ENCODE results near the gene ITGAX. TPM values are rescaled to one million over a fixed set of nuclear protein-coding genes. Genes with fewer than 3 reads are reported as not detected.
A peak's percentile ranks its signal among the peaks of the same experiment; 100 is the strongest.
"Not testable (repeated sequence)": the region's sequence is repeated elsewhere in the genome, so short reads cannot be mapped to it uniquely, and the experiment has no call there.

The ITGAX gene
- total RNA-seq (48.0 and 51.7 TPM in 2 replicates), polyA plus RNA-seq (39.2 and 78.8 TPM in 2 replicates), polyA minus RNA-seq (24.6 and 28.4 TPM in 2 replicates)
- 13.6 TPM for total RNA-seq (2013)

GRCh38 chr16:31354394-31355291 is at the start of gene ITGAX:
Gene ITGAX, plus strand, starts transcription at chr16:31355176. Its CDS starts 79 bp downstream, at chr16:31355255.
- Histone ChIP-seq H3K27me3 (replicated peaks in 1 of 4; ENCODE audit: control extremely low read depth in 1 of 4, control insufficient read depth in 3 of 4, insufficient read depth in 4 of 4, low read length in 3 of 4) (no peaks in the 10 kb centered on the region), H3K9ac (ENCODE audit: low read length) (peak within 1 kb of the TSS; percentile 52), H3K79me2 (ENCODE audit: control insufficient read depth, insufficient read depth, low read length) (peaks cover 2% of the 10 kb centered on the region), H3K4me3 (ENCODE audit: control extremely low read depth in 1 of 5, extremely low read depth in 1 of 5, insufficient read depth in 1 of 5, low read depth in 2 of 5, low read length in 4 of 5) (peak within 1 kb of the TSS; percentile 21 to 57 (median 40)), H3K9me3 (ENCODE audit: control extremely low read depth in 1 of 3, control insufficient read depth in 2 of 3, insufficient read depth in 1 of 3, low read length in 2 of 3) (no peaks in the 10 kb centered on the region), H2AFZ (ENCODE audit: insufficient read depth, low read depth, low read length, poor library complexity, severe bottlenecking) (peak within 1 kb of the TSS; percentile 55), H4K20me1 (ENCODE audit: control insufficient read depth, insufficient read depth, low read length, poor library complexity, severe bottlenecking) (no peaks in the 10 kb centered on the region), H3K4me2 (replicated peaks; ENCODE audit: low read depth, low read length, poor library complexity, severe bottlenecking) (peak within 1 kb of the TSS; percentile 62), H3K27ac (ENCODE audit: low read length in 2 of 2) (peak within 1 kb of the TSS; percentile 70 to 71), H3K4me1 (ENCODE audit: control insufficient read depth in 2 of 2, insufficient read depth in 2 of 2, low read length in 2 of 2) (peaks cover 39 to 87% of the 10 kb centered on the region in 2 donors), H3K36me3 (replicated peaks in 1 of 2; ENCODE audit: control extremely low read depth in 1 of 2, control insufficient read depth in 1 of 2, extremely low read depth in 1 of 2, insufficient read depth in 2 of 2, low read length in 1 of 2) (peaks cover 0 to 2% of the 10 kb centered on the region in 2 experiments)
- H3K4me3 Mint-ChIP-seq: peak within 1 kb of the TSS; percentile 79
- peak; percentile 69 for DNase-seq
- no peak for TF ChIP-seq EZH2 (IDR thresholded peaks at IDR 0.05; ENCODE audit: borderline replicate concordance, insufficient read depth, low read depth, low read length, poor library complexity, severe bottlenecking)
- no peak for TF ChIP-seq CTCF (IDR thresholded peaks at IDR 0.05)
- WGBS (ENCODE audit: insufficient coverage): 33% methylated on average over 7 of the region's 10 CpGs
- ChIA-PET CTCF (interaction anchor here (0.8 kb wide), 1 partner anchor 28 kb away, joined by 3 read pairs; no protein-coding TSS in a partner anchor), POLR2A (interaction anchor here (0.7 to 1.5 kb wide), 2 partner anchors 23 to 152 kb away, joined by 3 to 5 read pairs; no protein-coding TSS in a partner anchor)
- H3K9me3 Mint-ChIP-seq (ENCODE audit: insufficient read depth): no peaks in the 10 kb centered on the region
- peaks cover 70% of the 10 kb centered on the region for H3K4me1 Mint-ChIP-seq
- no peaks in the 10 kb centered on the region for H3K27me3 Mint-ChIP-seq
- peak within 1 kb of the TSS; percentile 93 for H3K27ac Mint-ChIP-seq
- peak; percentile 66 for ATAC-seq (ENCODE audit: low read depth)
- intact Hi-C loops (cut with micrococcal nuclease): no loop called here

GRCh38 chr16:31305219-31305618 is 49.8 kb upstream of the ITGAX start:
- Histone ChIP-seq H3K27ac (ENCODE audit: low read length in 2 of 2) (no peak overlapping the region), H3K4me1 (ENCODE audit: control insufficient read depth in 2 of 2, insufficient read depth in 2 of 2, low read length in 2 of 2) (no peaks in the 10 kb centered on the region), H2AFZ (ENCODE audit: insufficient read depth, low read depth, low read length, poor library complexity, severe bottlenecking) (no peak overlapping the region), H3K79me2 (ENCODE audit: control insufficient read depth, insufficient read depth, low read length) (no peaks in the 10 kb centered on the region), H3K9ac (ENCODE audit: low read length) (no peak overlapping the region), H3K4me3 (ENCODE audit: control extremely low read depth in 1 of 5, extremely low read depth in 1 of 5, insufficient read depth in 1 of 5, low read depth in 2 of 5, low read length in 4 of 5) (no peak overlapping the region), H3K9me3 (ENCODE audit: control extremely low read depth in 1 of 3, control insufficient read depth in 2 of 3, insufficient read depth in 1 of 3, low read length in 2 of 3) (no peaks in the 10 kb centered on the region), H3K4me2 (replicated peaks; ENCODE audit: low read depth, low read length, poor library complexity, severe bottlenecking) (no peak overlapping the region), H4K20me1 (ENCODE audit: control insufficient read depth, insufficient read depth, low read length, poor library complexity, severe bottlenecking) (no peaks in the 10 kb centered on the region), H3K27me3 (replicated peaks in 1 of 4; ENCODE audit: control extremely low read depth in 1 of 4, control insufficient read depth in 3 of 4, insufficient read depth in 4 of 4, low read length in 3 of 4) (no peaks in the 10 kb centered on the region), H3K36me3 (replicated peaks in 1 of 2; ENCODE audit: control extremely low read depth in 1 of 2, control insufficient read depth in 1 of 2, extremely low read depth in 1 of 2, insufficient read depth in 2 of 2, low read length in 1 of 2) (no peaks in the 10 kb centered on the region)
- Mint-ChIP-seq H3K4me3 (no peak overlapping the region), H3K9me3 (ENCODE audit: insufficient read depth) (no peaks in the 10 kb centered on the region), H3K27me3 (no peaks in the 10 kb centered on the region), H3K27ac (no peak overlapping the region), H3K4me1 (peaks cover 3% of the 10 kb centered on the region)
- intact Hi-C loops (cut with micrococcal nuclease): no loop called here
- ATAC-seq (ENCODE audit: low read depth): no peak
- TF ChIP-seq CTCF (IDR thresholded peaks at IDR 0.05) (no peak), EZH2 (IDR thresholded peaks at IDR 0.05; ENCODE audit: borderline replicate concordance, insufficient read depth, low read depth, low read length, poor library complexity, severe bottlenecking) (no peak)
- CTCF ChIA-PET: interaction anchor here (0.9 kb wide), 1 partner anchor 612 kb away, joined by 3 read pairs; no protein-coding TSS in a partner anchor
- POLR2A ChIA-PET: no interaction called here
- no peak for DNase-seq

- WGBS (ENCODE audit: insufficient coverage): no CpG with 5 or more reads among the region's 3 CpGs
- H3K4me2 ChIP-seq (replicated peaks; ENCODE audit: low read depth, low read length, poor library complexity, severe bottlenecking); H3K27me3 Mint-ChIP-seq; CTCF ChIA-PET; POLR2A ChIA-PET; H3K9me3 Mint-ChIP-seq (ENCODE audit: insufficient read depth); H4K20me1 ChIP-seq (ENCODE audit: control insufficient read depth, insufficient read depth, low read length, poor library complexity, severe bottlenecking); H3K4me1 Mint-ChIP-seq; H3K9ac ChIP-seq (ENCODE audit: low read length); H3K4me1 ChIP-seq (ENCODE audit: control insufficient read depth in 2 of 2, insufficient read depth in 2 of 2, low read length in 2 of 2); DNase-seq; H3K27me3 ChIP-seq (replicated peaks in 1 of 4; ENCODE audit: control extremely low read depth in 1 of 4, control insufficient read depth in 3 of 4, insufficient read depth in 4 of 4, low read length in 3 of 4); H3K79me2 ChIP-seq (ENCODE audit: control insufficient read depth, insufficient read depth, low read length); H3K4me3 ChIP-seq (ENCODE audit: control extremely low read depth in 1 of 5, extremely low read depth in 1 of 5, insufficient read depth in 1 of 5, low read depth in 2 of 5, low read length in 4 of 5); ATAC-seq (ENCODE audit: low read depth); H3K4me3 Mint-ChIP-seq; intact Hi-C loops (cut with micrococcal nuclease); H3K36me3 ChIP-seq (replicated peaks in 1 of 2; ENCODE audit: control extremely low read depth in 1 of 2, control insufficient read depth in 1 of 2, extremely low read depth in 1 of 2, insufficient read depth in 2 of 2, low read length in 1 of 2); H3K9me3 ChIP-seq (ENCODE audit: control extremely low read depth in 1 of 3, control insufficient read depth in 2 of 3, insufficient read depth in 1 of 3, low read length in 2 of 3); H2AFZ ChIP-seq (ENCODE audit: insufficient read depth, low read depth, low read length, poor library complexity, severe bottlenecking); H3K27ac Mint-ChIP-seq; H3K27ac ChIP-seq (ENCODE audit: low read length in 2 of 2): not testable (repeated sequence)
These were observed 46.6 kb upstream of the ITGAX start for GRCh38 chr16:31308381-31308780.
